GM12891 (cell line): ENCODE measurements around the gene LRRC10B.

Source experiments
- PAX5 ChIP-seq: IDR thresholded peaks from 2 replicates; pipeline ENCODE4 v1.6.1; 2011; ENCODE audit warnings: low read length, moderate library complexity, mild to moderate bottlenecking; ENCODE audit not compliant: insufficient read depth, severe bottlenecking
- POLR2A ChIP-seq: IDR thresholded peaks from 2 replicates; pipeline ENCODE4 v1.6.1; 2011; ENCODE audit warnings: low read depth, low read length, control low read depth
- POLR2AphosphoS5 ChIP-seq: IDR thresholded peaks from 2 replicates; pipeline ENCODE4 v1.6.1; 2011; ENCODE audit warnings: low read depth, low read length, control low read depth
- POU2F2 ChIP-seq: IDR thresholded peaks from 2 replicates; pipeline ENCODE4 v1.6.1; 2011; ENCODE audit warnings: low read depth, mild to moderate bottlenecking, control low read depth, low read length, moderate library complexity
- SPI1 ChIP-seq: IDR thresholded peaks from 2 replicates; pipeline ENCODE4 v1.6.1; 2011; ENCODE audit warnings: low read depth, low read length, control low read depth
- TAF1 ChIP-seq: IDR thresholded peaks from 2 replicates; pipeline ENCODE4 v1.6.1; 2011; ENCODE audit warnings: low read depth, low read length, control low read depth

GRCh38 chr11:61507962-61508861 lies at the start of gene LRRC10B:
- TF ChIP-seq TAF1 = no peak
- TF ChIP-seq POLR2A = no peak
- TF ChIP-seq POLR2AphosphoS5 = no peak
- TF ChIP-seq SPI1 = no peak
- TF ChIP-seq PAX5 = no peak
- TF ChIP-seq POU2F2 = no peak
